HepG2 (cell line): ENCODE measurements around the gene CSMD2. TPM values are rescaled to one million over a fixed set of nuclear protein-coding genes. Genes with fewer than 3 reads are reported as not detected.

ENCODE experiments used
- ATAC-seq: fragments of 200-7000 bp; cut with Tn5 transposase; 3 replicates; pipeline ENCODE4 v1.9.1; 2020; ENCODE audit warnings: mild to moderate bottlenecking, moderate library complexity
- BruUV-seq: library from RNA; stranded (reverse); fragments of 400-500 nt; replicated peaks from 2 replicates; lab custom pipeline; 2021; lab: Mats Ljungman, UMichigan
- CTCF ChIA-PET: fragments of 300-600 bp; formaldehyde crosslinking; extraction: SDS; loops from one replicate; lab custom pipeline; 2021; ENCODE audit warnings: low total read pairs, inconsistent platforms, low intra/inter-chr PET ratio; lab: Yijun Ruan, JAX
- POLR2A ChIA-PET: fragments of 350-600 bp; sonication (Branson Sonifier 250); formaldehyde crosslinking; loops from one replicate; lab custom pipeline; 2020; ENCODE audit warnings: antibody characterized with exemption, inconsistent platforms; lab: Yijun Ruan, JAX
- DNase-seq: peaks from one replicate; pipeline ENCODE4 v3.0.0-alpha.2; 2015; ENCODE audit warnings: low spot score
- FAIRE-seq: peaks from 3 replicates; lab custom pipeline; 2011; peaks lifted over from hg19 to GRCh38; lab: Jason Lieb, UNC
- H2AFZ ChIP-seq: one replicate; pipeline ENCODE4 v1.6.1; 2011; ENCODE audit warnings: low read length, inconsistent platforms
- H3K27ac ChIP-seq: fragments of 300-600 bp; 3 replicates; pipeline ENCODE4 v1.8.0; 2011; ENCODE audit warnings: mixed run types, mild to moderate bottlenecking, mixed read lengths, low read length, inconsistent platforms; ENCODE audit not compliant: insufficient read depth; ENCODE audit errors: extremely low read length
- H3K27me3 ChIP-seq, 2 experiments: fragments of 200-600 bp in 1 of 2; 2 replicates in 1 of 2; 3 replicates in 1 of 2; pipeline versions ENCODE4 v1.6.0 to v1.8.0; 2011; ENCODE audit warnings: low read length in 2 of 2, mild to moderate bottlenecking in 2 of 2, moderate library complexity in 2 of 2, inconsistent platforms in 1 of 2; ENCODE audit not compliant: insufficient read depth in 2 of 2, control insufficient read depth in 1 of 2
- H3K36me3 ChIP-seq, 2 experiments: fragments of 200-600 bp in 1 of 2; replicated peaks in 1 of 2; 2 replicates in 1 of 2; 3 replicates in 1 of 2; pipeline versions ENCODE4 v1.5.1 to v1.8.0; 2011; ENCODE audit warnings: low read length in 2 of 2, inconsistent platforms in 1 of 2; ENCODE audit not compliant: insufficient read depth in 2 of 2, control insufficient read depth in 1 of 2
- H3K4me1 ChIP-seq: 2 replicates; pipeline ENCODE4 v1.5.1; 2012; ENCODE audit warnings: low read length, inconsistent platforms; ENCODE audit not compliant: insufficient read depth
- H3K4me2 ChIP-seq: 2 replicates; pipeline ENCODE4 v1.6.0; 2011; ENCODE audit warnings: low read depth, low read length, inconsistent platforms
- H3K4me3 ChIP-seq, 3 experiments: fragments of 200-600 bp in 1 of 3; sonication (generic), shearing (Covaris generic) in 1 of 3; replicated peaks in 1 of 3; 2 replicates each; pipeline ENCODE4 v1.5.1; 2011 to 2016; ENCODE audit warnings: low read length in 3 of 3, inconsistent platforms in 2 of 3, low read depth in 2 of 3, mild to moderate bottlenecking in 2 of 3, control low read depth in 1 of 3, mixed read lengths in 1 of 3; ENCODE audit not compliant: insufficient read depth in 1 of 3
- H3K79me2 ChIP-seq: one replicate; pipeline ENCODE4 v1.6.1; 2011; ENCODE audit warnings: low read length, inconsistent platforms; ENCODE audit not compliant: insufficient read depth
- H3K9ac ChIP-seq: 2 replicates; pipeline ENCODE4 v1.6.0; 2011; ENCODE audit warnings: mild to moderate bottlenecking, low read depth, low read length, inconsistent platforms; ENCODE audit not compliant: insufficient read depth
- H3K9me3 ChIP-seq: 2 replicates; pipeline ENCODE4 v1.5.1; 2012; ENCODE audit warnings: mild to moderate bottlenecking, low read length
- H4K20me1 ChIP-seq: 2 replicates; pipeline ENCODE4 v1.6.0; 2011; ENCODE audit warnings: inconsistent platforms, mild to moderate bottlenecking, low read length, moderate library complexity; ENCODE audit not compliant: insufficient read depth
- MED8 ChIP-seq: sonication (generic); formaldehyde crosslinking; IDR thresholded peaks from 2 replicates; pipeline ENCODE4 v1.8.1; 2023; ENCODE audit warnings: mild to moderate bottlenecking, missing genetic modification reagents; ENCODE audit not compliant: insufficient replicate concordance
- NFAT5 ChIP-seq: sonication (generic); formaldehyde crosslinking; IDR thresholded peaks from 2 replicates; pipeline ENCODE4 v1.4.0; 2020; ENCODE audit warnings: missing genetic modification reagents
- NR2F1 ChIP-seq, 2 experiments: fragments of 450-650 bp in 1 of 2; formaldehyde crosslinking in 1 of 2; IDR thresholded peaks; 2 replicates each; pipeline versions ENCODE4 v1.5.0 to v1.6.1; 2016 to 2020; ENCODE audit warnings: mild to moderate bottlenecking in 1 of 2, missing compliant biosample characterization in 1 of 2, missing genetic modification reagents in 1 of 2, moderate library complexity in 1 of 2
- ZEB1 ChIP-seq: IDR thresholded peaks from 2 replicates; pipeline ENCODE4 v1.6.1; 2012; ENCODE audit warnings: mild to moderate bottlenecking, low read depth, inconsistent platforms; ENCODE audit not compliant: insufficient replicate concordance
- ZFP36 ChIP-seq: fragments of 150-350 bp; IDR thresholded peaks from 2 replicates; pipeline ENCODE4 v1.6.1; 2018; ENCODE audit warnings: borderline replicate concordance, low read length, low read depth; ENCODE audit not compliant: partially characterized antibody
- ZNF605 ChIP-seq: sonication (generic); formaldehyde crosslinking; IDR thresholded peaks from 2 replicates; pipeline ENCODE4 v1.8.0; 2022; ENCODE audit warnings: mild to moderate bottlenecking, missing genetic modification reagents
- ZNF839 ChIP-seq: sonication (generic); formaldehyde crosslinking; IDR thresholded peaks from 2 replicates; pipeline ENCODE4 v1.4.0; 2020; ENCODE audit warnings: missing genetic modification reagents, mild to moderate bottlenecking, borderline replicate concordance
- WGBS: methylation state at CpG from one replicate; pipeline ENCODE4 v1.1.6; 2017; ENCODE audit warnings: low lambda C conversion rate; 5-methylcytosine and 5-hydroxymethylcytosine counted together
- in situ Hi-C: cut with HindIII; loops from 2 replicates; pipeline ENCODE4 v1.10.0; 2017; ENCODE audit warnings: low pct_unique_long_range_greater_than_20kb; ENCODE audit not compliant: extremely low pct_ligation_motif_present
- intact Hi-C: fragments of 100-400 bp; cut with micrococcal nuclease; formaldehyde crosslinking; loops from one replicate; pipeline ENCODE4 v1.10.0; 2022; ENCODE audit not compliant: unreplicated experiment
- polyA plus RNA-seq, 8 experiments: library from polyadenylated mRNA; depleted of rRNA in 3 of 8; stranded (reverse) in 7 of 8; unstranded in 1 of 8; fragments of >200 nt; fragmentation: Illumina TruSeq in 4 of 8; extraction: Trizol in 4 of 8; gene quantifications; 2 replicates each; pipeline versions ENCODE4 v1.2.1 to v1.2.3, GENCODE V29; 2011 to 2016; ENCODE audit warnings: low read depth in 4 of 8, missing spikeins in 1 of 8, mixed read lengths in 1 of 8; ENCODE audit not compliant: insufficient read depth in 1 of 8
- total RNA-seq, 5 experiments: library from RNA; depleted of rRNA; stranded (reverse); fragments of >200 nt; fragmentation: Illumina TruSeq; extraction: Trizol; gene quantifications; 2 replicates each; pipeline ENCODE4 v1.2.3, GENCODE V29; 2016; ENCODE audit warnings: low read depth in 1 of 5
- TF ChIP-seq, protein P1 (sequence below): sonication (generic); formaldehyde crosslinking; IDR thresholded peaks from 2 replicates; pipeline ENCODE4 v1.4.0; 2020; ENCODE audit warnings: missing genetic modification reagents, mild to moderate bottlenecking, borderline replicate concordance
- TF ChIP-seq, protein P2 (sequence below): sonication (generic); formaldehyde crosslinking; IDR thresholded peaks from 2 replicates; pipeline ENCODE4 v1.5.1; 2020; ENCODE audit warnings: mild to moderate bottlenecking, missing genetic modification reagents, borderline replicate concordance

Gene CSMD2
- total and polyA plus RNA-seq, 2 of the 13 experiments (the other 11 are each of a cell fraction or from before 2014, with no cell fraction given) = not detected

- no peak for FAIRE-seq
- Histone ChIP-seq H3K4me3 (no peak overlapping the region), H4K20me1 (no peaks in the 10 kb centered on the region), H3K4me1 (no peaks in the 10 kb centered on the region), H2AFZ (no peak overlapping the region), H3K27me3 (peaks cover 0 to 26% of the 10 kb centered on the region in 2 experiments; a peak in 3 of 5 replicates), H3K4me2 (no peak overlapping the region), H3K9me3 (no peaks in the 10 kb centered on the region), H3K27ac (no peak overlapping the region), H3K79me2 (no peaks in the 10 kb centered on the region), H3K36me3 (no peaks in the 10 kb centered on the region), H3K9ac (no peak overlapping the region)
- intact Hi-C loops = no loop called here
- in situ Hi-C loops = no loop called here
- BruUV-seq = no TSS peak
- no peak for ATAC-seq
- WGBS = 38% methylated on average over 8 of the region's 13 CpGs
- DNase-seq = no peak
- POLR2A ChIA-PET = no interaction called here
- CTCF ChIA-PET = no interaction called here
- TF ChIP-seq, protein P1, sequence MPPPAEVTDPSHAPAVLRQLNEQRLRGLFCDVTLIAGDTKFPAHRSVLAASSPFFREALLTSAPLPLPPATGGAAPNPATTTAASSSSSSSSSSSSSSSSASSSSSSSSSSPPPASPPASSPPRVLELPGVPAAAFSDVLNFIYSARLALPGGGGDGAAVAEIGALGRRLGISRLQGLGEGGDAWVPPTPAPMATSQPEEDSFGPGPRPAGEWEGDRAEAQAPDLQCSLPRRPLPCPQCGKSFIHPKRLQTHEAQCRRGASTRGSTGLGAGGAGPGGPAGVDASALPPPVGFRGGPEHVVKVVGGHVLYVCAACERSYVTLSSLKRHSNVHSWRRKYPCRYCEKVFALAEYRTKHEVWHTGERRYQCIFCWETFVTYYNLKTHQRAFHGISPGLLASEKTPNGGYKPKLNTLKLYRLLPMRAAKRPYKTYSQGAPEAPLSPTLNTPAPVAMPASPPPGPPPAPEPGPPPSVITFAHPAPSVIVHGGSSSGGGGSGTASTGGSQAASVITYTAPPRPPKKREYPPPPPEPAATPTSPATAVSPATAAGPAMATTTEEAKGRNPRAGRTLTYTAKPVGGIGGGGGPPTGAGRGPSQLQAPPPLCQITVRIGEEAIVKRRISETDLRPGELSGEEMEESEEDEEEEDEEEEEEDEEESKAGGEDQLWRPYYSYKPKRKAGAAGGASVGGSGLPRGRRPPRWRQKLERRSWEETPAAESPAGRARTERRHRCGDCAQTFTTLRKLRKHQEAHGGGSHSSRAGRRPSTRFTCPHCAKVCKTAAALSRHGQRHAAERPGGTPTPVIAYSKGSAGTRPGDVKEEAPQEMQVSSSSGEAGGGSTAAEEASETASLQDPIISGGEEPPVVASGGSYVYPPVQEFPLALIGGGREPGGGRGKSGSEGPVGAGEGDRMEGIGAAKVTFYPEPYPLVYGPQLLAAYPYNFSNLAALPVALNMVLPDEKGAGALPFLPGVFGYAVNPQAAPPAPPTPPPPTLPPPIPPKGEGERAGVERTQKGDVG (CRISPR knock-in tag) = no peak
- no peak for TF ChIP-seq MED8 (CRISPR knock-in tag)
- TF ChIP-seq, protein P2, sequence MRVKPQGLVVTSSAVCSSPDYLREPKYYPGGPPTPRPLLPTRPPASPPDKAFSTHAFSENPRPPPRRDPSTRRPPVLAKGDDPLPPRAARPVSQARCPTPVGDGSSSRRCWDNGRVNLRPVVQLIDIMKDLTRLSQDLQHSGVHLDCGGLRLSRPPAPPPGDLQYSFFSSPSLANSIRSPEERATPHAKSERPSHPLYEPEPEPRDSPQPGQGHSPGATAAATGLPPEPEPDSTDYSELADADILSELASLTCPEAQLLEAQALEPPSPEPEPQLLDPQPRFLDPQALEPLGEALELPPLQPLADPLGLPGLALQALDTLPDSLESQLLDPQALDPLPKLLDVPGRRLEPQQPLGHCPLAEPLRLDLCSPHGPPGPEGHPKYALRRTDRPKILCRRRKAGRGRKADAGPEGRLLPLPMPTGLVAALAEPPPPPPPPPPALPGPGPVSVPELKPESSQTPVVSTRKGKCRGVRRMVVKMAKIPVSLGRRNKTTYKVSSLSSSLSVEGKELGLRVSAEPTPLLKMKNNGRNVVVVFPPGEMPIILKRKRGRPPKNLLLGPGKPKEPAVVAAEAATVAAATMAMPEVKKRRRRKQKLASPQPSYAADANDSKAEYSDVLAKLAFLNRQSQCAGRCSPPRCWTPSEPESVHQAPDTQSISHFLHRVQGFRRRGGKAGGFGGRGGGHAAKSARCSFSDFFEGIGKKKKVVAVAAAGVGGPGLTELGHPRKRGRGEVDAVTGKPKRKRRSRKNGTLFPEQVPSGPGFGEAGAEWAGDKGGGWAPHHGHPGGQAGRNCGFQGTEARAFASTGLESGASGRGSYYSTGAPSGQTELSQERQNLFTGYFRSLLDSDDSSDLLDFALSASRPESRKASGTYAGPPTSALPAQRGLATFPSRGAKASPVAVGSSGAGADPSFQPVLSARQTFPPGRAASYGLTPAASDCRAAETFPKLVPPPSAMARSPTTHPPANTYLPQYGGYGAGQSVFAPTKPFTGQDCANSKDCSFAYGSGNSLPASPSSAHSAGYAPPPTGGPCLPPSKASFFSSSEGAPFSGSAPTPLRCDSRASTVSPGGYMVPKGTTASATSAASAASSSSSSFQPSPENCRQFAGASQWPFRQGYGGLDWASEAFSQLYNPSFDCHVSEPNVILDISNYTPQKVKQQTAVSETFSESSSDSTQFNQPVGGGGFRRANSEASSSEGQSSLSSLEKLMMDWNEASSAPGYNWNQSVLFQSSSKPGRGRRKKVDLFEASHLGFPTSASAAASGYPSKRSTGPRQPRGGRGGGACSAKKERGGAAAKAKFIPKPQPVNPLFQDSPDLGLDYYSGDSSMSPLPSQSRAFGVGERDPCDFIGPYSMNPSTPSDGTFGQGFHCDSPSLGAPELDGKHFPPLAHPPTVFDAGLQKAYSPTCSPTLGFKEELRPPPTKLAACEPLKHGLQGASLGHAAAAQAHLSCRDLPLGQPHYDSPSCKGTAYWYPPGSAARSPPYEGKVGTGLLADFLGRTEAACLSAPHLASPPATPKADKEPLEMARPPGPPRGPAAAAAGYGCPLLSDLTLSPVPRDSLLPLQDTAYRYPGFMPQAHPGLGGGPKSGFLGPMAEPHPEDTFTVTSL (CRISPR knock-in tag) = no peak
- TF ChIP-seq NR2F1 (CRISPR knock-in tag; IDR thresholded peaks at IDR 0.05) = no peak
- no peak for TF ChIP-seq NFAT5 (CRISPR knock-in tag)
- TF ChIP-seq ZNF839 = no peak
- TF ChIP-seq ZNF605 (CRISPR knock-in tag) = no peak
- TF ChIP-seq ZEB1 = no peak
- no peak for TF ChIP-seq ZFP36
Observed at GRCh38 chr1:33532936-33533335, 632.1 kb downstream of the CSMD2 start.
